Natural killer cell (primary cell): Measurements from ENCODE around the gene MED13L. TPM values are rescaled to one million over a fixed set of nuclear protein-coding genes. Genes with fewer than 3 reads are reported as not detected.

Experiments used
- ATAC-seq, 3 donors: fragments of 150-1000 bp in 2 of 3; fragments of 200-7000 bp in 1 of 3; cut with Tn5 transposase; 1 replicate in 1 of 3; 2 replicates in 2 of 3; pipeline ENCODE4 v1.10.0; 2021; ENCODE audit warnings: mild to moderate bottlenecking in 2 of 3, moderate library complexity in 2 of 3
- DNase-seq, 2 donors: peaks; one replicate each; pipeline versions ENCODE4 v3.0.0 to v3.0.0-alpha.2; 2013 to 2021; ENCODE audit warnings: mixed read lengths in 1 of 2
- H3K27ac ChIP-seq: one replicate; pipeline ENCODE4 v1.5.1; 2013; ENCODE audit warnings: mild to moderate bottlenecking, low read length
- H3K27me3 ChIP-seq: one replicate; pipeline ENCODE4 v1.6.1; 2013; ENCODE audit warnings: low read length; ENCODE audit not compliant: control insufficient read depth, insufficient read depth
- H3K36me3 ChIP-seq: one replicate; pipeline ENCODE4 v1.6.1; 2013; ENCODE audit warnings: low read length; ENCODE audit not compliant: control insufficient read depth, insufficient read depth
- H3K4me1 ChIP-seq: one replicate; pipeline ENCODE4 v1.6.1; 2013; ENCODE audit warnings: low read length; ENCODE audit not compliant: control insufficient read depth, insufficient read depth
- H3K4me3 ChIP-seq: one replicate; pipeline ENCODE4 v1.5.1; 2013; ENCODE audit warnings: low read length
- H3K9me3 ChIP-seq: one replicate; pipeline ENCODE4 v1.6.1; 2013; ENCODE audit warnings: low read length; ENCODE audit not compliant: control insufficient read depth, insufficient read depth
- H3K27ac Mint-ChIP-seq, 2 donors: one replicate each; pipeline ENCODE4 v1.8.0; 2022; ENCODE audit warnings: mild to moderate bottlenecking in 2 of 2, mixed read lengths in 2 of 2, moderate library complexity in 1 of 2
- H3K27me3 Mint-ChIP-seq, 2 donors: one replicate each; pipeline ENCODE4 v1.8.0; 2022; ENCODE audit warnings: low read depth in 2 of 2, mixed read lengths in 2 of 2
- H3K36me3 Mint-ChIP-seq: one replicate; pipeline ENCODE4 v1.8.0; 2022; ENCODE audit warnings: mixed read lengths
- H3K4me1 Mint-ChIP-seq, 2 donors: one replicate each; pipeline ENCODE4 v1.8.0; 2022; ENCODE audit warnings: mixed read lengths in 2 of 2
- H3K4me3 Mint-ChIP-seq: one replicate; pipeline ENCODE4 v1.8.0; 2022; ENCODE audit warnings: mild to moderate bottlenecking, moderate library complexity, mixed read lengths
- H3K9me3 Mint-ChIP-seq, 2 donors: one replicate each; pipeline ENCODE4 v1.8.0; 2022; ENCODE audit warnings: mixed read lengths in 2 of 2
- CTCF ChIP-seq: fragments of 200-600 bp; IDR thresholded peaks from one replicate; pipeline ENCODE4 v1.8.0; 2022; ENCODE audit warnings: antibody characterized with exemption
- WGBS: methylation state at CpG from one replicate; pipeline ENCODE4 v1.1.7; 2013; ENCODE audit warnings: missing lambda C conversion rate; ENCODE audit not compliant: insufficient coverage; 5-methylcytosine and 5-hydroxymethylcytosine counted together
- intact Hi-C: fragments of 100-400 bp; cut with micrococcal nuclease; formaldehyde crosslinking; loops from one replicate; pipeline ENCODE4 v1.14.2; 2022
- total RNA-seq, 4 donors: library from RNA; stranded (reverse); fragments of 120-200 nt in 1 of 4; gene quantifications; one replicate each; pipeline versions ENCODE4 v1.2.3 to v1.2.4, GENCODE V29; 2013 to 2022

MED13L gene
- total RNA-seq, 3 donors from 2014 or later (not counting 1 experiment from before 2014, with no cell fraction given), result 237 to 316 (median 240) TPM

- Mint-ChIP-seq H3K27ac (no peak overlapping the region), H3K9me3 (peaks cover 0 to 3% of the 10 kb centered on the region in 2 donors), H3K27me3 (peaks cover 3 to 19% of the 10 kb centered on the region in 2 donors), H3K36me3 (peaks cover 11% of the 10 kb centered on the region), H3K4me1 (no peaks in the 10 kb centered on the region), H3K4me3 (no peak overlapping the region)
- Histone ChIP-seq H3K27ac (no peak overlapping the region), H3K4me3 (no peak overlapping the region), H3K4me1 (no peaks in the 10 kb centered on the region), H3K27me3 (no peaks in the 10 kb centered on the region), H3K36me3 (no peaks in the 10 kb centered on the region), H3K9me3 (no peaks in the 10 kb centered on the region)
- TF ChIP-seq CTCF, result no peak
- DNase-seq, result no peak
- intact Hi-C loops, result no loop called here
- WGBS, result 100% methylated on average over 1 of the region's 1 CpG
- no peak for ATAC-seq
Observed at GRCh38 chr12:115938794-115939377, 338.6 kb downstream of the MED13L start.

- intact Hi-C loops, result no loop called here
- TF ChIP-seq CTCF, result no peak
- Mint-ChIP-seq H3K4me1 (no peaks in the 10 kb centered on the region), H3K36me3 (peaks cover 11% of the 10 kb centered on the region), H3K27ac (no peak overlapping the region), H3K4me3 (no peak overlapping the region), H3K27me3 (peaks cover 3 to 19% of the 10 kb centered on the region in 2 donors), H3K9me3 (peaks cover 0 to 3% of the 10 kb centered on the region in 2 donors)
- ATAC-seq (no peak), DNase-seq (no peak)
- H3K4me1 ChIP-seq, result no peaks in the 10 kb centered on the region
- H3K36me3 ChIP-seq, result no peaks in the 10 kb centered on the region
- H3K27me3 ChIP-seq, result no peaks in the 10 kb centered on the region
- no peak overlapping the region for H3K4me3 ChIP-seq
- 89% methylated on average over 6 of the region's 8 CpGs for WGBS
- no peaks in the 10 kb centered on the region for H3K9me3 ChIP-seq
- no peak overlapping the region for H3K27ac ChIP-seq
Observed at GRCh38 chr12:115936997-115937916, 340.2 kb downstream of the MED13L start.

GRCh38 chr12:115934877-115935276, 342.6 kb downstream of the MED13L start:
- 88% methylated on average over 7 of the region's 7 CpGs for WGBS
- ATAC-seq, result no peak
- H3K36me3 Mint-ChIP-seq, result peaks cover 11% of the 10 kb centered on the region

More at GRCh38 chr12:115934877-115935276, 342.6 kb downstream of the MED13L start:
- intact Hi-C loops, result no loop called here
- Mint-ChIP-seq H3K4me3 (no peak overlapping the region), H3K9me3 (peaks cover 0 to 3% of the 10 kb centered on the region in 2 donors), H3K27ac (no peak overlapping the region), H3K4me1 (no peaks in the 10 kb centered on the region), H3K27me3 (peaks cover 7 to 33% of the 10 kb centered on the region in 2 donors)
- no peaks in the 10 kb centered on the region for H3K9me3 ChIP-seq
- no peaks in the 10 kb centered on the region for H3K4me1 ChIP-seq
- no peak for DNase-seq
- H3K36me3 ChIP-seq, result no peaks in the 10 kb centered on the region
- H3K4me3 ChIP-seq, result no peak overlapping the region
- no peak for TF ChIP-seq CTCF
- no peaks in the 10 kb centered on the region for H3K27me3 ChIP-seq
- H3K27ac ChIP-seq, result no peak overlapping the region
